GM18498 (cell line): ENCODE measurements around the gene SLC26A3.
"Not testable (repeated sequence)": the region's sequence is repeated elsewhere in the genome, so short reads cannot be mapped to it uniquely, and the experiment has no call there.

Experiments used
- ATAC-seq: cut with Tn5 transposase; IDR thresholded peaks from one replicate; pipeline ENCODE4 v1.9.1; 2021; ENCODE audit warnings: mild to moderate bottlenecking, moderate library complexity; ENCODE audit not compliant: unreplicated experiment

SLC26A3 gene

GRCh38 chr7:107803009-107803610 lies at the start of gene SLC26A3:
TSS of gene SLC26A3 (minus strand) at chr7:107803223. CDS start at chr7:107794509, 8,714 bp downstream.
- no peak for ATAC-seq

GRCh38 chr7:107850643-107851042 lies 47.6 kb upstream of the SLC26A3 start:
- ATAC-seq: no peak

- ATAC-seq: no peak
These were observed 47.2 kb upstream of the SLC26A3 start for GRCh38 chr7:107850216-107850615.

- not testable (repeated sequence) for ATAC-seq
These were observed 45.2 kb upstream of the SLC26A3 start for GRCh38 chr7:107848211-107848610.

GRCh38 chr7:107847836-107848175 lies 44.8 kb upstream of the SLC26A3 start:
- ATAC-seq: not testable (repeated sequence)

GRCh38 chr7:107847168-107847835 lies 44.3 kb upstream of the SLC26A3 start:
- no peak for ATAC-seq

GRCh38 chr7:107846324-107846723 lies 43.3 kb upstream of the SLC26A3 start:
- no peak for ATAC-seq

GRCh38 chr7:107843184-107843583 lies 40.2 kb upstream of the SLC26A3 start:
- no peak for ATAC-seq

- ATAC-seq: no peak
These were observed 39.2 kb upstream of the SLC26A3 start for GRCh38 chr7:107842213-107842612.

GRCh38 chr7:107838816-107839565 lies 36.0 kb upstream of the SLC26A3 start:
- ATAC-seq: no peak

- no peak for ATAC-seq
These were observed 35.1 kb upstream of the SLC26A3 start for GRCh38 chr7:107838024-107838601.

GRCh38 chr7:107837145-107837512 lies 34.1 kb upstream of the SLC26A3 start:
- no peak for ATAC-seq

- ATAC-seq: no peak
These were observed 33.5 kb upstream of the SLC26A3 start for GRCh38 chr7:107836237-107837144.

GRCh38 chr7:107834401-107834800 lies 31.4 kb upstream of the SLC26A3 start:
- ATAC-seq: no peak

- ATAC-seq: no peak
These were observed 30.7 kb upstream of the SLC26A3 start for GRCh38 chr7:107833684-107834106.

GRCh38 chr7:107830420-107830819 lies 27.4 kb upstream of the SLC26A3 start:
- no peak for ATAC-seq

GRCh38 chr7:107828540-107828939 lies 25.5 kb upstream of the SLC26A3 start:
- no peak for ATAC-seq

- no peak for ATAC-seq
These were observed 24.5 kb upstream of the SLC26A3 start for GRCh38 chr7:107827501-107827900.

GRCh38 chr7:107826451-107826850 lies 23.4 kb upstream of the SLC26A3 start:
- ATAC-seq: no peak

GRCh38 chr7:107824858-107825257 lies 21.8 kb upstream of the SLC26A3 start:
- no peak for ATAC-seq

GRCh38 chr7:107818622-107819021 lies 15.6 kb upstream of the SLC26A3 start:
- no peak for ATAC-seq
